GM12801 (cell line): ENCODE results near the gene ITGB2.

Experiments used
- CTCF ChIP-seq: IDR thresholded peaks from one replicate; pipeline ENCODE4 v1.5.1; 2011; ENCODE audit warnings: control low read depth; ENCODE audit not compliant: insufficient read length; ENCODE audit errors: extremely low read depth

ITGB2 gene

GRCh38 chr21:44941567-44941966, 20.9 kb upstream of the ITGB2 start:
- TF ChIP-seq CTCF, result no peak

- TF ChIP-seq CTCF, result no peak
These were observed 19.5 kb upstream of the ITGB2 start for GRCh38 chr21:44940116-44940631.

- TF ChIP-seq CTCF, result no peak
These were observed 18.9 kb upstream of the ITGB2 start, which contains the start of gene SLX9 for GRCh38 chr21:44939532-44940115. SLX9 (plus strand) TSS chr21:44940029; CDS start chr21:44940058, 29 bp downstream.

- no peak for TF ChIP-seq CTCF
These were observed 18.3 kb upstream of the ITGB2 start for GRCh38 chr21:44938772-44939531.

GRCh38 chr21:44935533-44935927, 14.8 kb upstream of the ITGB2 start:
- TF ChIP-seq CTCF, result no peak

- TF ChIP-seq CTCF, result no peak
These were observed 14.3 kb upstream of the ITGB2 start for GRCh38 chr21:44934797-44935532.

- TF ChIP-seq CTCF, result no peak
These were observed 13.6 kb upstream of the ITGB2 start for GRCh38 chr21:44934276-44934675.
